Subcutaneous abdominal adipose tissue (tissue), 5 donors: ENCODE data around the gene CCDC18.
"Not testable (repeated sequence)": the region's sequence is repeated elsewhere in the genome, so short reads cannot be mapped to it uniquely, and the experiment has no call there.

Experiments used
- H3K27ac ChIP-seq: one replicate; pipeline ENCODE4 v1.7.0; 2013; ENCODE audit warnings: low read depth, mild to moderate bottlenecking, inconsistent platforms, low read length, moderate library complexity
- H3K27me3 ChIP-seq, 5 donors: one replicate each; pipeline ENCODE4 v1.7.0; 2013; ENCODE audit warnings: low read length in 5 of 5, inconsistent platforms in 1 of 5; ENCODE audit not compliant: control insufficient read depth in 5 of 5, insufficient read depth in 4 of 5
- H3K36me3 ChIP-seq, 5 donors: one replicate each; pipeline ENCODE4 v1.7.0; 2013; ENCODE audit warnings: low read length in 5 of 5; ENCODE audit not compliant: control insufficient read depth in 5 of 5, insufficient read depth in 5 of 5
- H3K4me1 ChIP-seq, 5 donors: one replicate each; pipeline ENCODE4 v1.7.0; 2013; ENCODE audit warnings: low read length in 5 of 5, mild to moderate bottlenecking in 3 of 5, moderate library complexity in 1 of 5; ENCODE audit not compliant: control insufficient read depth in 5 of 5, insufficient read depth in 5 of 5
- H3K4me3 ChIP-seq, 5 donors: one replicate each; pipeline ENCODE4 v1.7.0; 2013; ENCODE audit warnings: low read length in 5 of 5, low read depth in 1 of 5
- H3K9ac ChIP-seq, 5 donors: one replicate each; pipeline ENCODE4 v1.7.0; 2013; ENCODE audit warnings: low read length in 5 of 5, mild to moderate bottlenecking in 4 of 5, moderate library complexity in 3 of 5
- H3K9me3 ChIP-seq, 5 donors: one replicate each; pipeline ENCODE4 v1.7.0; 2013; ENCODE audit warnings: low read length in 5 of 5; ENCODE audit not compliant: control insufficient read depth in 5 of 5
- donor health status: healthy.
- donor health status: healthy.
- donor health status: healthy.
- donor health status: healthy.
- donor health status: healthy.

CCDC18 gene

DNA sequence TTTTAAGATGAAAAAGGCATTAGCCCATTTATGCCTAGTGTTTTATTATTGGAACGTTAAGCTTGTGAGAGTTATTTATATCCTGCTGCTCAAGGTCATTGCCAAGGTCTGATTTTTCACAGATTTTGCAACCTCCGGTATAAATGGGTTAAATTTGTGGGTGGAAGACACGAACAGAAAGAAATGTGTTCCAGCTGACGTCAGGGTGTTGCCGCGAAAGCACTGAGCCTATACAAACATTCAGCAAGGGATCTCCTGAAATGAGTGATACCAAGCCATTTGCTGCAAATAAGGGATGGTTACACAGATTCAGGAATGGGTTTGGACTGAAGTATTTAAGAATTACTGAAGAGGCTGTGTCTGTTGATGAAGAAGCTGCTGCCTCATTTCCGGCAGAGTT lies 32.5 kb upstream of the CCDC18 start:
- Histone ChIP-seq H3K27me3 (no peaks in the 10 kb centered on the region), H3K27ac (no peak overlapping the region), H3K9ac (no peak overlapping the region), H3K9me3 (no peaks in the 10 kb centered on the region), H3K4me1 (no peaks in the 10 kb centered on the region), H3K36me3 (peaks cover 10 to 50% (median 27%) of the 10 kb centered on the region in 5 donors), H3K4me3 (no peak overlapping the region)

DNA sequence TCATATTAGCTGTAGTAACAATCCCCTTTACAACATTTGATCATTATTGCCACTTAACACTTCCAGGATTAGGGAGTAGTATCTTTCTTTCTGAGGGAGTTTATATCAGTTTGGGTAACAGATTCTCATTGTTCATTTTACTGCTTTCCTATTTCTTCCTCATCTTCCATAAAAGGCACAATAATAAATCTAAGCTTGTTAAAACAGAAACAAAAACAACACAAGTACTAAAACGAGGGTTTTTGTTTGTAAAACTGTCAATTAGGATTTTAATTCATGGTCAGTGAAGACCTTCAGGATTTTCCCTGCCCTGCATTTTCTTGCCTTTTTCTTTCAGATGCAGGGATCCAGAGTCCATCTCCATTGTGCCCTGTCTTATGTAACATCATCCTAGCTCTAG lies 29.8 kb upstream of the CCDC18 start:
- Histone ChIP-seq H3K4me3 (no peak overlapping the region), H3K36me3 (peaks cover 16 to 64% (median 53%) of the 10 kb centered on the region in 5 donors), H3K27ac (no peak overlapping the region), H3K27me3 (no peaks in the 10 kb centered on the region), H3K4me1 (no peaks in the 10 kb centered on the region), H3K9ac (no peak overlapping the region), H3K9me3 (no peaks in the 10 kb centered on the region)

DNA sequence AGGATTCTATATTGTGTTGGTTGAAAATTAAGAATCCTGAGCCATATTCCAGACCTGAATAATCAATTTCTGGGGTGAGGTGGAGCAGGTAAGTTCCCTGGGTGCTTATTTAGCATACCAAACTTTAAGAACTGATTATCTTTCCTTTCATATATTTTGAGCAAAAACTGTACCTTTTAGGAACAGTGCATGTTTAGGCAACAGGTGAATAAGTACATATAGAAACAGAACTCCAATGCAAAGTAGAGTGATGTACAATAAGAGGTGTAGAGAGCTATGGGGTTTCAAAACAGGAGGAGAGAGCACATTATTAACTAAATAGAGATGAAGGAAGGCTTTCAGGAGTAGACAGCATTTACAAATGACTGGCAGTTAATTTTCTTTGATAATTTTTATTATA lies 29.1 kb upstream of the CCDC18 start:
- H3K27ac ChIP-seq = no peak overlapping the region
- no peak overlapping the region for H3K9ac ChIP-seq
- no peaks in the 10 kb centered on the region for H3K4me1 ChIP-seq
- H3K36me3 ChIP-seq = peaks cover 20 to 71% (median 60%) of the 10 kb centered on the region in 5 donors
- H3K4me3 ChIP-seq = no peak overlapping the region
- H3K9me3 ChIP-seq = no peaks in the 10 kb centered on the region
- no peaks in the 10 kb centered on the region for H3K27me3 ChIP-seq

DNA sequence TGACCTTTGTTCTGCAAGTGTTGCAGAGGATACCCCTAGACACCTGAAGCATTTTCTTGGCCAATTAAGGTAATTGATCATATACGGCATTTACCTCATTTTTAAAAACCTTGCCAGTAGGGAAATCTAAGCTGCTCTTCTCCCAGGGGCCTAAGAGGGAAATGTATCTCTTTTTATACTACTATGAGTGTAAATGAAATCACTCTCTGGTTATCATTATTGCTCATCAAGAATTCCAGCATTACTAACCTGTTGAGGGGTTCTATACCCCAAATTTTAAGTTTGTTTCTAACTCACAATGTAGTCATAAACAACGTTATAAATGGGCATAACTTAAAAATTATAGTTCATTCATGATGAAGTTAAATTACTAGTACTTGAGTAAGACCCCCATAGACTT lies 27.7 kb upstream of the CCDC18 start:
- Histone ChIP-seq H3K4me3 (no peak overlapping the region), H3K9me3 (no peaks in the 10 kb centered on the region), H3K36me3 (peaks cover 25 to 67% (median 62%) of the 10 kb centered on the region in 5 donors), H3K9ac (no peak overlapping the region), H3K27me3 (no peaks in the 10 kb centered on the region), H3K27ac (no peak overlapping the region), H3K4me1 (no peaks in the 10 kb centered on the region)

DNA sequence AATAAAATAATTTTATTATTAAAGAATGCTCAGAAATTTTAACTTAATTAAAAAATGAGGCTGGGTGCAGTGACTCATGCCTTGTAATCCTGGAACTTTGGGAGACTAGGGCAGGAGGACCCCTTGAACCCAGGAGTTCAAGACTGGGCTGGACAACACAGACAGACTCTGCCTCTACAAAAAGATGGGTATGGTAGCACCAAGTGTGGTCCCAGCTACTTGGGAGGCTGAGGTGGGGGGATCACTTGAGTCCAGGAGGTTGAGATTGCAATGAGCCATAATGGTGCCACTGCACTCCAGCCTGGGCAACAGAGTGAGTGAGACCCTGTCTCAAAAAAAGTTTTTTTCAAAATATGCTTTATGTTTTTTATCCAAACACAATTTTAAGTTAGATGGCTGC lies 25.6 kb upstream of the CCDC18 start:
- Histone ChIP-seq H3K27ac (no peak overlapping the region), H3K9me3 (no peaks in the 10 kb centered on the region), H3K27me3 (no peaks in the 10 kb centered on the region), H3K4me1 (no peaks in the 10 kb centered on the region), H3K9ac (no peak overlapping the region), H3K4me3 (no peak overlapping the region), H3K36me3 (peaks cover 27 to 66% (median 62%) of the 10 kb centered on the region in 5 donors)

DNA sequence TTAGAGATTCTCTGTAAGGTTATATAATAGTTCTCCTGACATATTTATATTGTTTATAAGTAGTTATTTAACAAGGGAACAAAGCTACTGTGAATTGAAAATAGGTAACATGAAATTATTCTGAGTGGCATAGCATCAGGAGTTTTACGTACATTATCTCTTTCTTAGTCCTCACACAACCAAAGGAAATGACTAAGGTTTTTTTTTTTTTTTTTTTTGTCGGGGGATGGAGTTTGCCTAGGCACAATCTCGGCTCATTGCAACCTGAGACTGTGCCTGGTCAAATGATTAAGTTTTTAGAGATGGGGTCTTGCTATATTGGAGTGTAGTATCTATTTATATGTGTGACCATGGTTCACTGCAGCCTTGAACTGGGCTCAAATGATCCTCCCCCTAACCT lies 25.2 kb upstream of the CCDC18 start:
- Histone ChIP-seq H3K4me1 (no peaks in the 10 kb centered on the region), H3K36me3 (peaks cover 27 to 66% (median 59%) of the 10 kb centered on the region in 5 donors), H3K4me3 (no peak overlapping the region), H3K9ac (no peak overlapping the region), H3K9me3 (no peaks in the 10 kb centered on the region), H3K27me3 (no peaks in the 10 kb centered on the region), H3K27ac (no peak overlapping the region)

DNA sequence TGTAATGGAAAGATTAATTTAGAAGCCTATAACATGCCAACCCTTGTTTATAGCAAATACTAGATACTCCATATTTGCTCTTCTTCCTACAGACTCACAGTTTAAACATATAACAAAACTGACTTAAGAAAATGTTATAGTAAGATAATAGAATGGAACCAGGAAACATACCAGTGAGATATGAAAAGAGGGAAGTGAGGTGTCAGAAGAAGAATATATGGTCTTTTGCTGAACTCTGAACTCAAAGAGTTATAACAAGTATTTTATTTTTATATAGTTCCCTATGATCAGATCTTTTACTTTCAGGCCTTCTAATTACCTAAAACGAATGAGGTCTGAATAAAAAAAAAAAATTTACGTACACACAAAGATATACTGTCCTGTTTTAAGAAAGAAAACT lies 21.2 kb upstream of the CCDC18 start:
- H3K9ac ChIP-seq = no peak overlapping the region
- no peaks in the 10 kb centered on the region for H3K27me3 ChIP-seq
- peaks cover 23 to 46% (median 32%) of the 10 kb centered on the region in 5 donors for H3K36me3 ChIP-seq
- peaks cover 0 to 4% (median 0%) of the 10 kb centered on the region in 5 donors for H3K4me1 ChIP-seq
- no peak overlapping the region for H3K4me3 ChIP-seq
- no peaks in the 10 kb centered on the region for H3K9me3 ChIP-seq
- H3K27ac ChIP-seq = no peak overlapping the region

DNA sequence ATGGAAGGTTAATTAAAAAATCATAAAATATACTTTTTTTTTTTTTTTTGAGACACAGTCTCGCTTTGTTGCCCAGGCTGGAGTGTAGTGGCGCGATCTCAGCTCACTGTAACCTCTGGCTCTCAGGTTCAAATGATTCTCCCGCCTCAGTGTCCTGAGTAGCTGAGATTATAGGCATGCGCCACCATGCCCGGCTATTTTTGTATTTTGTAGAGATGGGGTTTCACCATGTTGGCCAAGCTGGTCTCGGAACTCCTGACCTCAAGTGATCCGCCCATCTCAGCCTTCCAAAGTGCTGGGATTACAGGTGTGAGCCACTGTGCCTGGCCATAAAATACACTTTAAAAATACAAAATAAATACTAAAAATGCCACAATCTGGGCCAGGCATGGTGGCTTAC lies 17.2 kb upstream of the CCDC18 start:
- H3K9me3 ChIP-seq, H3K27ac ChIP-seq, H3K9ac ChIP-seq, H3K27me3 ChIP-seq, H3K4me3 ChIP-seq: not testable (repeated sequence)
- peaks cover 5 to 15% (median 9%) of the 10 kb centered on the region in 5 donors for H3K36me3 ChIP-seq
- H3K4me1 ChIP-seq = peaks cover 0 to 10% (median 4%) of the 10 kb centered on the region in 5 donors

DNA sequence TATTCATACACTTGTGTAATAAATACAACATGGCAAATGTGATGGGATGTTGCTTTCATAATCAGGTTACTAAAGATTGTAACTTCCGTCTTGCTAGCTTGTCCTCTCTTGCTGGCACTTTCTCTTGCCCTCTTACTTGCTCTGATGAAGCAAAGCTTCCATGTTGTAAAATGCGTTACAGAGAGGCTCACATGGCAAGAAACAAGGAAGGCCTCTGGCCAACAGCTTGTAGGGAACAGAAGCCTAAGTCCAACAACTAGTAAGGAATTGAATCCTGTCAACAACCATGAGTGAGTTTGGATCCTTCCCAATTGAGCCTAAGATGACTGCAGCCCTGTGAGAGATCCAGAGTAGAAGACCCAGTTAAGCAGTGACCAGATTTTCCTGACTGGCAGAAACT lies 15.7 kb upstream of the CCDC18 start:
- H3K27ac ChIP-seq = peak overlapping the region; percentile 5
- H3K4me1 ChIP-seq = peaks cover 0 to 10% (median 4%) of the 10 kb centered on the region in 5 donors
- no peaks in the 10 kb centered on the region for H3K27me3 ChIP-seq
- peaks cover 0 to 3% (median 2%) of the 10 kb centered on the region in 5 donors for H3K36me3 ChIP-seq
- H3K4me3 ChIP-seq = no peak overlapping the region
- H3K9ac ChIP-seq = no peak overlapping the region
- H3K9me3 ChIP-seq = peaks cover 0 to 3% (median 0%) of the 10 kb centered on the region in 5 donors

DNA sequence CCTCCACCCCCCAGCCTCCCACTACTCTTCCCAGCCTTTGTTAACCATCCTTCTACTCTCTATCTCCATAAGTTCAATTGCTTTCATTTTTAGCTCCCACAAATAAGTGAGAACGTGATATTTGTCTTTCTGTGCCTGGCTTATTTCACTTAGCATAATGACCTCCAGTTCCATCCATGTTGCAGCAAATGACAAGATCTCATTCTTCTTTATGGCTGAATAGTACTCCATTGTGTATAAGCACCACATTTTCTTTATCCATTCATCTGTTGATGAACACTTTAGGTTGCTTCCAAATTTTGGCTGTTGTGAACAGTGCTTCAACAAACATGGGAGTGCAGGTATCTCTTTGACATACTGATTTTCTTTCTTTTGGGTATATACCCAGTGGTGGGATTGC lies 14.6 kb upstream of the CCDC18 start:
- not testable (repeated sequence) for H3K27ac ChIP-seq, H3K27me3 ChIP-seq, H3K9me3 ChIP-seq, H3K36me3 ChIP-seq, H3K9ac ChIP-seq, H3K4me3 ChIP-seq
- H3K4me1 ChIP-seq = peaks cover 0 to 10% (median 4%) of the 10 kb centered on the region in 5 donors

DNA sequence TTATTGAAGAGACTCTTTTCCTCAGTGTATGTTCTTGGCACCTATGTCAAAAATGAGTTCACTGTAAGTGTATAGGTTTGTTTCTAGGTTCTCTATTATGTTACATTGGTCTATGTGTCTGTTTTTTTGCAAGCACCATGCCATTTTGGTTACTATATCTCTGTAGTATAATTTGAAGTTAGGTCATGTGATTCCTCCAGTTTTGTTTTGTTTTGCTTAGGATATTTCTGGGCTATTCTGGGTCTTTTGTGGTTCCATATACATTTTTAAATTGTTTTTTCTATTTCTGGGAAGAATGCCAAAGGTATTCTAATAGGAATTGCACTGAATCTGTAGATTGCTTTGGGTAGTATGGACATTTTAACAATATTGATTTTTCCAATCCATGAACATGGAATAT lies 13.5 kb upstream of the CCDC18 start:
- Histone ChIP-seq H3K36me3 (no peaks in the 10 kb centered on the region), H3K27me3 (no peaks in the 10 kb centered on the region), H3K4me3 (no peak overlapping the region), H3K9ac (no peak overlapping the region), H3K9me3 (peaks cover 0 to 5% (median 0%) of the 10 kb centered on the region in 5 donors), H3K4me1 (peaks cover 0 to 11% (median 4%) of the 10 kb centered on the region in 5 donors), H3K27ac (no peak overlapping the region)
